NCI-H526 (cell line): Measurements from ENCODE around the gene COG3.
A peak's percentile ranks its signal among the peaks of the same experiment; 100 is the strongest.

Experiments used
- DNase-seq, 2 experiments: peaks; one replicate each; lab custom pipeline; 2025; lab: John Stamatoyannopoulos, UW

Gene COG3

GRCh38 chr13:45503658-45504057 is 38.9 kb downstream of the COG3 start:
- peak; percentile 47 to 58 for DNase-seq

GRCh38 chr13:45506811-45507210 is 42.1 kb downstream of the COG3 start:
- DNase-seq, result no peak

GRCh38 chr13:45508776-45509175 is 44.0 kb downstream of the COG3 start:
- DNase-seq, result peak; percentile 23 to 57

GRCh38 chr13:45510672-45511071 is 45.9 kb downstream of the COG3 start:
- DNase-seq, result no peak

- DNase-seq, result peak; percentile 56 to 84
These were observed 46.8 kb downstream of the COG3 start for GRCh38 chr13:45511310-45512097.

- no peak for DNase-seq
These were observed 47.4 kb downstream of the COG3 start for GRCh38 chr13:45512098-45512496.

- DNase-seq, result no peak
These were observed 52.0 kb downstream of the COG3 start for GRCh38 chr13:45516757-45517156.

- no peak for DNase-seq
These were observed 53.9 kb downstream of the COG3 start for GRCh38 chr13:45518525-45519245.

- DNase-seq, result no peak
These were observed 54.8 kb downstream of the COG3 start for GRCh38 chr13:45519493-45519892.

GRCh38 chr13:45521297-45521696 is 56.6 kb downstream of the COG3 start:
- no peak for DNase-seq

- no peak for DNase-seq
These were observed 57.8 kb downstream of the COG3 start for GRCh38 chr13:45522571-45522970.

GRCh38 chr13:45527699-45528462 is 63.1 kb downstream of the COG3 start:
- DNase-seq, result no peak

GRCh38 chr13:45529758-45530157 is 65.0 kb downstream of the COG3 start:
- DNase-seq, result no peak

- DNase-seq, result no peak
These were observed 69.9 kb downstream of the COG3 start for GRCh38 chr13:45534604-45535003.

GRCh38 chr13:45536224-45536623 is 71.5 kb downstream of the COG3 start:
- no peak for DNase-seq

- DNase-seq, result no peak
These were observed 72.8 kb downstream of the COG3 start for GRCh38 chr13:45537516-45537915.

- peak; percentile 81 for DNase-seq
These were observed 73.6 kb downstream of the COG3 start for GRCh38 chr13:45538382-45538781.

GRCh38 chr13:45540195-45540594 is 75.5 kb downstream of the COG3 start:
- DNase-seq, result no peak

- no peak for DNase-seq
These were observed 76.1 kb downstream of the COG3 start for GRCh38 chr13:45540864-45541263.

- no peak for DNase-seq
These were observed 77.1 kb downstream of the COG3 start for GRCh38 chr13:45541806-45542205.

- DNase-seq, result no peak
These were observed 77.7 kb downstream of the COG3 start for GRCh38 chr13:45542391-45542790.

- DNase-seq, result no peak
These were observed 78.1 kb downstream of the COG3 start for GRCh38 chr13:45542878-45543277.

- DNase-seq, result peak in 1 of 2 experiments; percentile 24
These were observed 79.8 kb downstream of the COG3 start for GRCh38 chr13:45544520-45544919.
